Uterus (tissue), 4 donors: ENCODE measurements around the gene CRADD. TPM values are rescaled to one million over a fixed set of nuclear protein-coding genes. Genes with fewer than 3 reads are reported as not detected.

ENCODE experiments used
- DNase-seq, 2 donors: peaks; one replicate each; pipeline ENCODE4 v3.0.0-alpha.2; 2019 to 2020
- H3K27ac ChIP-seq, 2 donors: fragments of 200-600 bp; sonication (generic); 1 replicate in 1 of 2; 2 replicates in 1 of 2; pipeline ENCODE4 v1.5.1; 2016 to 2018
- H3K27me3 ChIP-seq, 2 donors: fragments of 200-600 bp; sonication (generic); one replicate each; pipeline ENCODE4 v1.5.1; 2018 to 2019; ENCODE audit warnings: control low read depth in 1 of 2
- H3K36me3 ChIP-seq, 2 donors: fragments of 200-600 bp; sonication (generic); one replicate each; pipeline ENCODE4 v1.5.1; 2019; ENCODE audit warnings: control low read depth in 1 of 2
- H3K4me1 ChIP-seq, 2 donors: fragments of 200-600 bp; sonication (generic); one replicate each; pipeline ENCODE4 v1.5.1; 2018 to 2019; ENCODE audit warnings: control low read depth in 1 of 2
- H3K4me3 ChIP-seq, 2 donors: fragments of 200-600 bp; sonication (generic); 1 replicate in 1 of 2; 2 replicates in 1 of 2; pipeline ENCODE4 v1.5.1; 2018 to 2019; ENCODE audit warnings: mild to moderate bottlenecking in 1 of 2
- H3K9me3 ChIP-seq, 2 donors: fragments of 200-600 bp; sonication (generic); one replicate each; pipeline ENCODE4 v1.5.1; 2019; ENCODE audit warnings: control low read depth in 1 of 2
- CTCF ChIP-seq, 4 experiments: fragments of 200-600 bp in 2 of 4; fragments of 450-650 bp in 2 of 4; sonication (generic) in 2 of 4; IDR thresholded peaks; one replicate each; pipeline ENCODE4 v1.5.1; 2016 to 2019; ENCODE audit warnings: antibody characterized with exemption in 4 of 4, mild to moderate bottlenecking in 2 of 4, moderate library complexity in 1 of 4
- POLR2A ChIP-seq, 2 donors: fragments of 450-650 bp; IDR thresholded peaks; one replicate each; pipeline ENCODE4 v1.6.1; 2016; ENCODE audit warnings: antibody characterized with exemption in 2 of 2, mild to moderate bottlenecking in 1 of 2, moderate library complexity in 1 of 2
- intact Hi-C: fragments of 100-400 bp; cut with DNase I; formaldehyde crosslinking; loops from one replicate; pipeline ENCODE4 v1.15.1; 2023; ENCODE audit warnings: low total_unique reads
- total RNA-seq, 4 donors: library from RNA; depleted of rRNA in 3 of 4; stranded (reverse); fragments of >200 nt in 3 of 4; gene quantifications; one replicate each; pipeline versions ENCODE4 v1.1.0 to v1.2.4, GENCODE V29; 2014 to 2023
- donor health status: DM: yes; HTN: yes; CAD: no.

The CRADD gene
- total RNA-seq, 4 donors from 2014 or later = 26.4 to 105 (median 49.2) TPM

GRCh38 chr12:93902192-93902591 lies 225.0 kb downstream of the CRADD start:
- Histone ChIP-seq H3K4me1 (no peaks in the 10 kb centered on the region), H3K27ac (no peak overlapping the region), H3K27me3 (no peaks in the 10 kb centered on the region), H3K36me3 (no peaks in the 10 kb centered on the region), H3K9me3 (no peaks in the 10 kb centered on the region), H3K4me3 (no peak overlapping the region)
- no peak for DNase-seq
- intact Hi-C loops = no loop called here
- TF ChIP-seq CTCF (IDR thresholded peaks at IDR 0.05) (no peak), POLR2A (IDR thresholded peaks at IDR 0.05) (no peak)

GRCh38 chr12:93902736-93903562 lies 225.8 kb downstream of the CRADD start:
- Histone ChIP-seq H3K4me3 (no peak overlapping the region), H3K9me3 (no peaks in the 10 kb centered on the region), H3K36me3 (no peaks in the 10 kb centered on the region), H3K27me3 (no peaks in the 10 kb centered on the region), H3K27ac (no peak overlapping the region), H3K4me1 (no peaks in the 10 kb centered on the region)
- no peak for TF ChIP-seq POLR2A (IDR thresholded peaks at IDR 0.05)
- intact Hi-C loops = no loop called here
- DNase-seq = no peak

GRCh38 chr12:93904124-93904523 lies 226.9 kb downstream of the CRADD start:
- Histone ChIP-seq H3K27ac (no peak overlapping the region), H3K36me3 (no peaks in the 10 kb centered on the region), H3K9me3 (no peaks in the 10 kb centered on the region), H3K27me3 (no peaks in the 10 kb centered on the region), H3K4me1 (no peaks in the 10 kb centered on the region), H3K4me3 (no peak overlapping the region)
- TF ChIP-seq CTCF (IDR thresholded peaks at IDR 0.05) (no peak), POLR2A (IDR thresholded peaks at IDR 0.05) (no peak)
- intact Hi-C loops = no loop called here
- DNase-seq = no peak

GRCh38 chr12:93908264-93908663 lies 231.1 kb downstream of the CRADD start:
- Histone ChIP-seq H3K27me3 (no peaks in the 10 kb centered on the region), H3K27ac (no peak overlapping the region), H3K4me1 (no peaks in the 10 kb centered on the region), H3K4me3 (no peak overlapping the region), H3K9me3 (no peaks in the 10 kb centered on the region), H3K36me3 (no peaks in the 10 kb centered on the region)
- intact Hi-C loops = no loop called here
- TF ChIP-seq CTCF (IDR thresholded peaks at IDR 0.05) = no peak
- no peak for TF ChIP-seq POLR2A (IDR thresholded peaks at IDR 0.05)
- no peak for DNase-seq

- DNase-seq = no peak
- H3K27ac ChIP-seq = no peak overlapping the region
- no peak overlapping the region for H3K4me3 ChIP-seq
- no peaks in the 10 kb centered on the region for H3K9me3 ChIP-seq
- H3K4me1 ChIP-seq = no peaks in the 10 kb centered on the region
- H3K36me3 ChIP-seq = no peaks in the 10 kb centered on the region
- TF ChIP-seq CTCF (IDR thresholded peaks at IDR 0.05) (no peak), POLR2A (IDR thresholded peaks at IDR 0.05) (no peak)
- H3K27me3 ChIP-seq = no peaks in the 10 kb centered on the region
- intact Hi-C loops = no loop called here
These were observed 231.8 kb downstream of the CRADD start for GRCh38 chr12:93908846-93909567.
